K562 (cell line): ENCODE measurements around the gene PPM1E. TPM values are rescaled to one million over a fixed set of nuclear protein-coding genes. Genes with fewer than 3 reads are reported as not detected.

ENCODE experiments used
- NCOA4 ChIP-seq: fragments of 450-650 bp; IDR thresholded peaks from 2 replicates; pipeline ENCODE4 v1.6.1; 2018; ENCODE audit warnings: mild to moderate bottlenecking; ENCODE audit not compliant: partially characterized antibody
- RBFOX2 ChIP-seq: fragments of 200-400 bp; formaldehyde crosslinking; IDR thresholded peaks from 2 replicates; pipeline ENCODE4 v1.6.1; 2017; ENCODE audit warnings: low read depth, mild to moderate bottlenecking, low read length, moderate library complexity
- RBM22 ChIP-seq: fragments of 200-400 bp; formaldehyde crosslinking; IDR thresholded peaks from 2 replicates; pipeline ENCODE4 v1.6.1; 2018; ENCODE audit warnings: low read length, low read depth; ENCODE audit not compliant: poor library complexity, severe bottlenecking
- SIN3A ChIP-seq, 2 experiments: fragments of 150-350 bp in 1 of 2; IDR thresholded peaks; 2 replicates each; pipeline ENCODE4 v1.6.1; 2011 to 2016; ENCODE audit warnings: borderline replicate concordance in 2 of 2, low read depth in 2 of 2, low read length in 2 of 2, mild to moderate bottlenecking in 2 of 2, moderate library complexity in 2 of 2; ENCODE audit not compliant: control insufficient read depth in 1 of 2
- SLC30A9 ChIP-seq: fragments of 250-450 bp; sonication (Bioruptor Pico); IDR thresholded peaks from 2 replicates; pipeline ENCODE4 v1.8.0; 2022; ENCODE audit warnings: mild to moderate bottlenecking, moderate library complexity
- SMARCA5 ChIP-seq: fragments of 450-650 bp; IDR thresholded peaks from 2 replicates; pipeline ENCODE4 v1.6.1; 2016
- ZKSCAN3 ChIP-seq: fragments of 250-450 bp; sonication (Bioruptor Pico); IDR thresholded peaks from 2 replicates; pipeline ENCODE4 v1.4.0; 2020
- ZNF212 ChIP-seq: fragments of 450-650 bp; formaldehyde crosslinking; IDR thresholded peaks from 2 replicates; pipeline ENCODE4 v1.4.0; 2020; ENCODE audit warnings: mild to moderate bottlenecking
- polyA plus RNA-seq, 8 experiments: library from polyadenylated mRNA; depleted of rRNA in 4 of 8; stranded (reverse) in 5 of 8; unstranded in 3 of 8; fragments of >200 nt; fragmentation: Nextera tagmentation in 2 of 8; fragmentation: Illumina TruSeq in 1 of 8; extraction: Ambion mirVana in 2 of 8; extraction: Trizol in 1 of 8; gene quantifications; 2 replicates each; pipeline versions ENCODE4 v1.2.1 to v1.2.3, GENCODE V29; 2011 to 2014; ENCODE audit warnings: inconsistent platforms in 1 of 8, missing spikeins in 1 of 8
- total RNA-seq, 7 experiments: library from RNA; depleted of rRNA in 6 of 7; stranded (reverse); fragments of >200 nt in 6 of 7; fragmentation: Illumina TruSeq in 2 of 7; extraction: Trizol in 2 of 7; gene quantifications; 2 replicates each; pipeline versions ENCODE4 v1.2.1 to v1.2.3, GENCODE V29; 2011 to 2021; ENCODE audit warnings: low replicate concordance in 1 of 7
- TF ChIP-seq, protein P1 (sequence below): sonication (generic); formaldehyde crosslinking; IDR thresholded peaks from 2 replicates; pipeline ENCODE4 v1.8.0; 2023; ENCODE audit warnings: mild to moderate bottlenecking, missing genetic modification reagents
- TF ChIP-seq, protein P2 (sequence below), 2 experiments: fragments of 450-650 bp in 1 of 2; IDR thresholded peaks; 2 replicates each; pipeline ENCODE4 v1.6.1; 2011 to 2017; ENCODE audit warnings: low read depth in 2 of 2, antibody characterized with exemption in 1 of 2, borderline replicate concordance in 1 of 2, low read length in 1 of 2, mild to moderate bottlenecking in 1 of 2, mixed read lengths in 1 of 2; ENCODE audit not compliant: control insufficient read depth in 1 of 2
- TF ChIP-seq, protein P3 (sequence below): conservative IDR thresholded peaks from 2 replicates; pipeline ENCODE4 v1.6.1; 2011; ENCODE audit warnings: low read depth, mild to moderate bottlenecking, low read length; ENCODE audit not compliant: control insufficient read depth
- TF ChIP-seq, protein P4 (sequence below): fragments of 250-450 bp; sonication (Bioruptor Pico); IDR thresholded peaks from 2 replicates; pipeline ENCODE4 v1.4.0; 2020; ENCODE audit warnings: mild to moderate bottlenecking, moderate library complexity

Gene PPM1E
- total and polyA plus RNA-seq, 9 of the 15 experiments (the other 6 are each of a cell fraction or from before 2014, with no cell fraction given), result 1.0 to 5.7 (median 4.7) TPM

DNA sequence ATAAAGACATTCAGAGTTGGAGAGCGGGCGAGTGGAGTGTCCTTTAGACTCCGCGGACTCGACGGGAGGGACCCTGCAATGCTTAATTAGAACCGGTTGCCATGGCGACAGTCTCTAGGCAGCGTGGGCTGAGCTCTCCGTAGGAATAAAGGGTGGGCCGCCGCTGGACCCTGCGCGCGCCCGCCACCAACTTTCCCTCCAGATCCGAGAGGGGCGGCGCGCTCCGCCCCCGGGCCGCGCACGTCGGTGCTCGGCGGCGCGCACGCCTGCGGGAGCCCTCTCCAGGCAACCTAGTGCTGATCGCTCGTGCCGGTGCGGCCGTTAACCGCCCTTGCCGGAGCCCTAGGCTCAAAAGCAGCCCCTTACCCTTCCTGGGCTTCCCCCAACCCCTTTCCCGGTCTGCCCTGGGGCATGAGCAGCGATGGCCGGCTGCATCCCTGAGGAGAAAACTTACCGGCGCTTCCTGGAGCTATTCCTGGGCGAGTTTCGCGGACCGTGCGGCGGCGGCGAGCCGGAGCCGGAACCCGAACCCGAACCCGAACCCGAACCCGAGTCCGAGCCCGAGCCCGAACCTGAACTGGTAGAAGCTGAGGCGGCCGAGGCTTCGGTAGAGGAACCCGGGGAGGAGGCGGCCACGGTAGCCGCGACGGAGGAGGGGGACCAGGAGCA, at the start of gene PPM1E (continued):
- TF ChIP-seq ZKSCAN3 (CRISPR knock-in tag) (no peak), RBFOX2 (peak; percentile 64), RBM22 (peak; percentile 84), SMARCA5 (no peak), ZNF212 (CRISPR knock-in tag) (no peak), NCOA4 (no peak), SLC30A9 (CRISPR knock-in tag) (no peak), SIN3A (IDR thresholded peaks at IDR 0.05; ENCODE audit: borderline replicate concordance in 2 of 2, control insufficient read depth in 1 of 2, low read depth in 2 of 2, low read length in 2 of 2) (peak in 1 of 2 experiments; percentile 59; a peak in 1 of 4 replicates)
- TF ChIP-seq, protein P1, sequence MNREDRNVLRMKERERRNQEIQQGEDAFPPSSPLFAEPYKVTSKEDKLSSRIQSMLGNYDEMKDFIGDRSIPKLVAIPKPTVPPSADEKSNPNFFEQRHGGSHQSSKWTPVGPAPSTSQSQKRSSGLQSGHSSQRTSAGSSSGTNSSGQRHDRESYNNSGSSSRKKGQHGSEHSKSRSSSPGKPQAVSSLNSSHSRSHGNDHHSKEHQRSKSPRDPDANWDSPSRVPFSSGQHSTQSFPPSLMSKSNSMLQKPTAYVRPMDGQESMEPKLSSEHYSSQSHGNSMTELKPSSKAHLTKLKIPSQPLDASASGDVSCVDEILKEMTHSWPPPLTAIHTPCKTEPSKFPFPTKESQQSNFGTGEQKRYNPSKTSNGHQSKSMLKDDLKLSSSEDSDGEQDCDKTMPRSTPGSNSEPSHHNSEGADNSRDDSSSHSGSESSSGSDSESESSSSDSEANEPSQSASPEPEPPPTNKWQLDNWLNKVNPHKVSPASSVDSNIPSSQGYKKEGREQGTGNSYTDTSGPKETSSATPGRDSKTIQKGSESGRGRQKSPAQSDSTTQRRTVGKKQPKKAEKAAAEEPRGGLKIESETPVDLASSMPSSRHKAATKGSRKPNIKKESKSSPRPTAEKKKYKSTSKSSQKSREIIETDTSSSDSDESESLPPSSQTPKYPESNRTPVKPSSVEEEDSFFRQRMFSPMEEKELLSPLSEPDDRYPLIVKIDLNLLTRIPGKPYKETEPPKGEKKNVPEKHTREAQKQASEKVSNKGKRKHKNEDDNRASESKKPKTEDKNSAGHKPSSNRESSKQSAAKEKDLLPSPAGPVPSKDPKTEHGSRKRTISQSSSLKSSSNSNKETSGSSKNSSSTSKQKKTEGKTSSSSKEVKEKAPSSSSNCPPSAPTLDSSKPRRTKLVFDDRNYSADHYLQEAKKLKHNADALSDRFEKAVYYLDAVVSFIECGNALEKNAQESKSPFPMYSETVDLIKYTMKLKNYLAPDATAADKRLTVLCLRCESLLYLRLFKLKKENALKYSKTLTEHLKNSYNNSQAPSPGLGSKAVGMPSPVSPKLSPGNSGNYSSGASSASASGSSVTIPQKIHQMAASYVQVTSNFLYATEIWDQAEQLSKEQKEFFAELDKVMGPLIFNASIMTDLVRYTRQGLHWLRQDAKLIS, result no peak
- TF ChIP-seq, protein P2, sequence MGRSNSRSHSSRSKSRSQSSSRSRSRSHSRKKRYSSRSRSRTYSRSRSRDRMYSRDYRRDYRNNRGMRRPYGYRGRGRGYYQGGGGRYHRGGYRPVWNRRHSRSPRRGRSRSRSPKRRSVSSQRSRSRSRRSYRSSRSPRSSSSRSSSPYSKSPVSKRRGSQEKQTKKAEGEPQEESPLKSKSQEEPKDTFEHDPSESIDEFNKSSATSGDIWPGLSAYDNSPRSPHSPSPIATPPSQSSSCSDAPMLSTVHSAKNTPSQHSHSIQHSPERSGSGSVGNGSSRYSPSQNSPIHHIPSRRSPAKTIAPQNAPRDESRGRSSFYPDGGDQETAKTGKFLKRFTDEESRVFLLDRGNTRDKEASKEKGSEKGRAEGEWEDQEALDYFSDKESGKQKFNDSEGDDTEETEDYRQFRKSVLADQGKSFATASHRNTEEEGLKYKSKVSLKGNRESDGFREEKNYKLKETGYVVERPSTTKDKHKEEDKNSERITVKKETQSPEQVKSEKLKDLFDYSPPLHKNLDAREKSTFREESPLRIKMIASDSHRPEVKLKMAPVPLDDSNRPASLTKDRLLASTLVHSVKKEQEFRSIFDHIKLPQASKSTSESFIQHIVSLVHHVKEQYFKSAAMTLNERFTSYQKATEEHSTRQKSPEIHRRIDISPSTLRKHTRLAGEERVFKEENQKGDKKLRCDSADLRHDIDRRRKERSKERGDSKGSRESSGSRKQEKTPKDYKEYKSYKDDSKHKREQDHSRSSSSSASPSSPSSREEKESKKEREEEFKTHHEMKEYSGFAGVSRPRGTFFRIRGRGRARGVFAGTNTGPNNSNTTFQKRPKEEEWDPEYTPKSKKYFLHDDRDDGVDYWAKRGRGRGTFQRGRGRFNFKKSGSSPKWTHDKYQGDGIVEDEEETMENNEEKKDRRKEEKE (IDR thresholded peaks at IDR 0.05; ENCODE audit: borderline replicate concordance in 1 of 2, control insufficient read depth in 1 of 2, low read depth in 2 of 2, low read length in 1 of 2), result no peak
- TF ChIP-seq, protein P3, sequence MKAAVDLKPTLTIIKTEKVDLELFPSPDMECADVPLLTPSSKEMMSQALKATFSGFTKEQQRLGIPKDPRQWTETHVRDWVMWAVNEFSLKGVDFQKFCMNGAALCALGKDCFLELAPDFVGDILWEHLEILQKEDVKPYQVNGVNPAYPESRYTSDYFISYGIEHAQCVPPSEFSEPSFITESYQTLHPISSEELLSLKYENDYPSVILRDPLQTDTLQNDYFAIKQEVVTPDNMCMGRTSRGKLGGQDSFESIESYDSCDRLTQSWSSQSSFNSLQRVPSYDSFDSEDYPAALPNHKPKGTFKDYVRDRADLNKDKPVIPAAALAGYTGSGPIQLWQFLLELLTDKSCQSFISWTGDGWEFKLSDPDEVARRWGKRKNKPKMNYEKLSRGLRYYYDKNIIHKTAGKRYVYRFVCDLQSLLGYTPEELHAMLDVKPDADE, result no peak
- TF ChIP-seq, protein P4, sequence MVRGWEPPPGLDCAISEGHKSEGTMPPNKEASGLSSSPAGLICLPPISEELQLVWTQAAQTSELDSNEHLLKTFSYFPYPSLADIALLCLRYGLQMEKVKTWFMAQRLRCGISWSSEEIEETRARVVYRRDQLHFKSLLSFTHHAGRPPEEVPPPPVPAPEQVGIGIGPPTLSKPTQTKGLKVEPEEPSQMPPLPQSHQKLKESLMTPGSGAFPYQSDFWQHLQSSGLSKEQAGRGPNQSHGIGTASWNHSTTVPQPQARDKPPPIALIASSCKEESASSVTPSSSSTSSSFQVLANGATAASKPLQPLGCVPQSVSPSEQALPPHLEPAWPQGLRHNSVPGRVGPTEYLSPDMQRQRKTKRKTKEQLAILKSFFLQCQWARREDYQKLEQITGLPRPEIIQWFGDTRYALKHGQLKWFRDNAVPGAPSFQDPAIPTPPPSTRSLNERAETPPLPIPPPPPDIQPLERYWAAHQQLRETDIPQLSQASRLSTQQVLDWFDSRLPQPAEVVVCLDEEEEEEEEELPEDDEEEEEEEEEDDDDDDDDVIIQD (CRISPR knock-in tag), result no peak
